GM21723 (cell line): Measurements from ENCODE around the gene TBXAS1.
A peak's percentile ranks its signal among the peaks of the same experiment; 100 is the strongest.
"Not testable (repeated sequence)": the region's sequence is repeated elsewhere in the genome, so short reads cannot be mapped to it uniquely, and the experiment has no call there.

ENCODE experiments used
- ATAC-seq: cut with Tn5 transposase; IDR thresholded peaks from one replicate; pipeline ENCODE4 v1.9.1; 2021; ENCODE audit warnings: mild to moderate bottlenecking, moderate library complexity; ENCODE audit not compliant: unreplicated experiment

The TBXAS1 gene

DNA sequence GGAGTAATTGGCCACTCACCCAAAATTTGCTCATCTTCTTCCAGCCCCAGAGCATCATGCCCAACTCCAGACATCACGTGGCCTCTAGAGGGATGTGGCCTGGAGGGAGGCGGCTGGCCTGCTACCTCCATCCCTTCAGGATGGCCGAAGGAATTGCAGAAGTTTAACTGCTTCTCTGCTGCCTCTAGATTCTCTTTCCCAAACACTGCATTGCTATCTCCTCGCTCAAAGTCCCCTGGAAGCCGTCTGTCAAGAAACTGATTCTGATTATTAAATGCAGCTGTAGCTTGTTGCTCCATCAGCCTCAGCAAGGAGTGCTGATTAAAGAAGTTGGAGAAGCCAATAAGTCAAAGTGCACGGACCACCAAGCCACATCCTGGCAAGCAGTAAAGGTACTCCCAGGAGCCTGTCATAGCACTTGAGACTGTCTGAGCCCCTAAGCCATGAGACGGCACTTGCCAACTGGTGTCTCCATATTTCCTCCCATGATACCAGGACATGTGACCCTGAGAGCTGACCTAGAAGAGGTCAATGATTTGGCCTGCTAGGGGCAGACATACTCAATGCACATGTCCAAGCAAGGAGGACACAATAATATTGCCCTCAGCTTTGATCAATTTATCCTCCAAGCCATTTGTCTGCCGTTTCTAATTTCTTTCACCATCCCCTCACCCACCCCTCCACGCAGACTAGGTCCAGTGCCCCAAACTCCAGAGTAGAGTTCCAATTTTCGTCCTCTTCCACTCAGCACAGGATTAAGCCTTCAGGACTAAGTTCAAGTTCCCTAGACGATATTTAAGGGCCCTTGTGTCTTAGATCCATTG, 84.2 kb downstream of the TBXAS1 start:
- no peak for ATAC-seq

DNA sequence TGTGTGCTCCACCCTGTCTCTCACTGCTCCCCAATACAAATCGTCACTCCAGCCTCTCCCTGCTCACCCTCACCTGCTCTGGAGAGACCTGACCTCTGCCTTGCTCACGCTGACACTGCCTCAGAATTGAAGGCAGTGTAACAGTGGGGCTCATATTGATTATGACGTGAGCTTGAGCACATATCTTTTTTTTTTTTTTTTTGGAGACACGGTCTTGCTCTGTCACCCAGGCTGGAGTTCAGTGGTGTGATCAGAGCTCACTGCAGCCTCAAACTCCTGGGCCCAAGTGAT, 84.7 kb downstream of the TBXAS1 start:
- ATAC-seq, result no peak

DNA sequence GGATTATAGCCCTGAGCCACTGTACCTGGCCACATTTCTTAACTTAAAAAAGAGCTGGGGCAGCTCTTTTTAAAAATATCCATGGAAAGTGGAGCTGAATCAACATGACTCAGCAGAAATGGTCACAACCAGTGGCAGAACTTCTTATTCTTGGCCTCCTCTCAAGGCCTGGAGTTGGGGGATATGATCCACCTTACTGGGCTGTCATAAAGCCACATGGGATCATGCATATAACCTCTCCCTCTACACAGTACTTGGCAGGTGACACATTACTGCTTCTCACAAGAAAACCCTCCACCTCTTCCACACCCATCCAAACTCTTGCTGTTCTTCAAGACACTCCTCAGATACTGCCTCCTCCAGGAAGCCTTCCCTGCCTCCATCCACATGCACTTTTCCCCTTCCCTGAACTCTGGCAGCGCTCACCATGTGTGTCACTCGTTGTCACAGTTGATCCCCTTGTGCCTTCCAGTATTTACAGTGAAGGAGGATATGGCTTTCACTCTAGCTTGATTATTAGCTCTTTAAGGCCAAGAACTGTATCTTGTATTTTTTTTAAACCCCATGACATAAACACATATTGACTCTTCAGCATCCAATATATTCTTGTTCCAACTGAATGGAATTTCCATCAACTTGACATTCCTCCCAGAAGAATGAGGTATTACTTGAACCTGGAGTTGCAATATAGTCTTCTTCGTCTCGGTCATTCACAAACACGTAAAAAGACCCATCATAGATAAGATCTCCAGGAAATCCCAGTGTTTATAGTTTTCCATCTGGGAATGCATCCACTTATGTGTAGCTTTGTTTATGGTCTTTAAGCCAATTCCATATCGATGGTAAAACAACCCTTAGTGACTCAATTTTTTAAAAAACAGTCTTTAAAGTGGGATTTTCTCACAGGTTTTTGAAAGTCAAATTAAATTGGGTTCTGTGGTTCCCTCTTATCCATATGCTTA, 85.5 kb downstream of the TBXAS1 start:
- no peak for ATAC-seq

DNA sequence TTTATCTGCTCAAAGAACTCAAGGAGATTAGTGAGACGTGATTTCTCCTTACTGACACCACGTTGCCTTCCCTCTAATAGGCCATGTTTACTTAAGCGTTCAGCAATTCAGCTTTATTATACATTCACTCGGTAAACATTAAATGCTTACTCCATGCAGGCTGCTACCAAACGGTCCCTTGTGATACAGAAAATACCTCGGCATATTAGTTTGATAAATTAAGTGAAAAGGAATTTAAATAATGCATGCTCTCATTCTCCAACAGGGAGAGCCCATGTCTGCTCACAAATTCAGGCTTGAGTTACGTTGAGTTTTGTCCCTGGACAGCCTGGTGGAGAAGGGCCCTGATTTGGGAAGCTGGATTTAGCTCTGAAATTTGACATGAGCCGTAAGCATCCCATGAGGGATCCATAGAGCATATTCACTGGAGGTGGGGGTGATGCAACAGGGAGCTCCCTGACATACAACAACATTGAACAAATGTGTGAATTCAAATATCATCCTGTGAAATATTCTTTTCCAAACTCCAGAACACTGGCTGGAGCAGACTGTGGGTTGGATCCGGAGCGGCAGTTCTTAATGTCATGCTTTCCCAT, 86.3 kb downstream of the TBXAS1 start:
- no peak for ATAC-seq

DNA sequence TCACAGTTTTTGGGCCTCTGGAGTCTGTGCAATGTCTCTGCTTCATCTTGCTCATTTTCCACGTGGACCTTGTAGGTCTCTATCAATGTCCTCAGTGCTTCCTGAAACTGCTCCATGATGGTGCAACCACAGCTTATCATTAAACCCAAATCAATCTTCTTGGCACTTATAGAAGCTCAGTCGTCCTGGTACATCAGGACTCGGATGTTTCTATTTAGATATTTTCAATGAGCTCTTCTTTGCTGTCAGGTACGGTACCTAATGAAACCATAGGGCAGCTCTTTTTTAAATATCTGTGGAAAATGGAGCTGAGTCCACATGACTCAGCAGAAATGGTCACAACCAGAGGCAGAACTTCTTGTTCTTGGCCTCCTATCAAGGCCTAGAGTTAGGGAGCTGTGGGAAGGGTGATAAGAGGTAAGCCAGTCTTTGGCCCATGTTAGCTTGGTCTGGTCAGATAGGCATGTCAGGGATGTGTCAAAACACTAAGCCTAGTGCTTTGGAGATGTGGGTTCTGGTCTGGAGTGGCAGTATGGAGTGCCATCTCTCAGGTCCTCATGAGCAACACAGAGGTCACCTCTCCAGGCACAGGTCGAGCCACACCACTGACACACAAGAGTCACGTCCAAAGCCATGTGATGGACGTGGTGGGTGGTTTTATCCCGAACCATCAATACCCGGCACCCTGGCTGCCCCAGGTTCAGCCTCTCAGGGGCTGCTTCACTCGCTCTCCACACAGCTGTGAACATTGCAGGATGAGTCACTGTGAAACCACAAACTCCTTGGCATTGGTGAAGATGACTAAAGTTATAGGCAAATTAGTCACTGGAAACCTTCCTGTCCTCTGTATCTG, 87.0 kb downstream of the TBXAS1 start:
- ATAC-seq, result peak; percentile 87

DNA sequence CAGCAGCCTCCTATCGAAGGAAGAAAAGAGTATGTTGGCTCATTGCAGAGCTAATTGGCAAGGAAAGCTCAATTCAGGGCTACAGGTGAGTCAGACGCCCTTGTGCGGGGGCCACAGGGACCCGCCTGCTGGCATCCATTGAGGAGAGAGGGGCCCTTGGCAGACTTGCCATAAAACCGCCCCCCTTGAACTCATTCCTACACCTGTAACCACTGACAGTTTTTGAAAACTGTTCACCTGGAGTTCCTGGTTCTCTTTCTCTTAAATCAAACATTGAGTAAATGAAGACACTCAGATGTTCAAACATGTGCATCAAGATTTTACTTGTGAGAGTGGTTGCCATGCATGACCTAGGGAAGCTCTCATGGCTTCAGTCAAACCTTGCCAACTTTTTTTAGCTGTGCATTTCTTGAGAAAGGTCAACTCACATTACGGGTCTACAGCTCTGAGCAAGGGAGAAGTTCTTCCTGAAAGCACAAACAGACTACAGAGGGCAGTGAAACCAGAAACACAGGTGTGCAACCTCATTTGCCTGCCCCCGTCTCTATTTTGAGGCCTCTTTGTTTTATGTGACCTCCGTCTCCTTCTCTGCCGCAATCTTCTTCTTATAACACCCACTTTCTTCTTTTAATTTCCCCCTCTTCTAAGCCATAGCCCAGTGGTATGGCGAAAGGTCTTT, 87.8 kb downstream of the TBXAS1 start:
- ATAC-seq, result peak; percentile 82

DNA sequence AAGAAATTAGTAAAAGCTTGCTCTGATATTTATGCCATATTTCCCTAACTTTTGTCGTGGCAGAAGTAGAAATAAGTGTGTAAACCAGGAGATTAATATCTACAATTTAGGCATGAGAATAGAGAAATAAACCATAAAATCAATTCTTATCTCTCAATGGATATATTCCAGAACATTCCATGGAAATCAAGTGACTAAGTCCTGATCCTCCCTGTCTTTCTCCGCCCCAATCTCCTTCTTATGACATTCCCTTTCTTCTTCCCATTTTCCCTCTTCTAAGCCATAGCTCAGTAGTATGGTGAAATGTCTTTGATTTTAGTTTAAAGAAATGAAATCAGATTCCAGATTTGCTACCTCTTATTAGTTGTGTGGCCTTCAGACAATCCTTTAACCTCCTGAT, 88.8 kb downstream of the TBXAS1 start:
- ATAC-seq, result no peak

DNA sequence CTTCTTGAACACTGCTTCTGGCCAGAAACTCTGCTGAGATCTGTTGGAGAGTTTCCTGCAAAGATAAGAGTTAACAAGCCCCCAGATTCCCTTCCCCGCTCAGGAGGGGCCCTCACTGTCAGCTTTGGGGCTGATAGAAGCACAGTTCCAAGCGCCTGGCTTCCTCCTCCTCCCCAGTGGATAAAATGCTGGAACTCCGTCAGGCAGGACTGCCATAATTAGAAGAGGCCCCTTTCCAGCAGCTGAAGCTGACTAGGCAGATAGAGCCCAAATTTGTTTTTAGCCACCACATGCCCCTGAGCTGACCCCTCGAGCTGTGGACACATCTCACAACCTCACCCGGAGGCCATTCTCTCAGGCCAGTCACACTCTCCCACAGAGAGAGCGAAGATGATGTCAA, 89.4 kb downstream of the TBXAS1 start:
- no peak for ATAC-seq

DNA sequence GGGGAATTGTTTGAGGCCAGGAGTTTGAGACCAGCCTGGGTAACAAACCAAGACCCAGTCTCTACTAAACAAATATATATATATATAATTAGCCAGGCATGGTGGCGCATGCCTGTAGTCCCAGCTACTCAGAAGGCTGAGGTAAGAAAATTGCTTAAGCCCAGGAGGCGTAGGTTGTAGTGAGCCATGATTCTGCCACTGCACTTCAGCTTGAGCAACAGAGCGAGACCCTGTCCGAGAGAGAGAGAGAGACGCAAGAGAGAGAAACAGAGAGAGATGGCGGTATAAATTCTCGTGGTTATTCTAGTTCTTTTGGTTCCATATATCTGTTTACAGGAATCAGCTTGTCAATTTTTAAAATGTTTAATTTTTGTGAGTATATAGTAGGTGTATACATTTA, 94.0 kb downstream of the TBXAS1 start:
- no peak for ATAC-seq

DNA sequence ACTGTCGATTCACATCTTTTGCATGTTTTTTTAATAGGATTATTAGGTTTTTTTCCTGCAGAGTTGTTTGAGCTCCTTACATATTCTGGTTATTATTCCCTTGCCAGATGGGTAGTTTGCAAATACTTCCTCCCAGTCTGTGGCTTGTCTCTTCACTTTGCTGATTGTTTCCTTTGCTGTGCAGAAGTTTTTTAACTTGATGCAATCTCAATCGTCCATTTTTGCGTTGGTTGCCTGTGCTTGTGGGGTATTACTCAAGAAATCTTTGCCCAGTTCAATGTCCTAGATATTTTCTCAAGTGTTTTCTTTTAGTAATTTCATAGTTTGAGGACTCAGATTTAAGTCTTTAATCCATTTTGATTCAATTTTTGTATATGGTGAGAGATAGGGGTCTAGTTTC, 95.4 kb downstream of the TBXAS1 start:
- ATAC-seq, result no peak

DNA sequence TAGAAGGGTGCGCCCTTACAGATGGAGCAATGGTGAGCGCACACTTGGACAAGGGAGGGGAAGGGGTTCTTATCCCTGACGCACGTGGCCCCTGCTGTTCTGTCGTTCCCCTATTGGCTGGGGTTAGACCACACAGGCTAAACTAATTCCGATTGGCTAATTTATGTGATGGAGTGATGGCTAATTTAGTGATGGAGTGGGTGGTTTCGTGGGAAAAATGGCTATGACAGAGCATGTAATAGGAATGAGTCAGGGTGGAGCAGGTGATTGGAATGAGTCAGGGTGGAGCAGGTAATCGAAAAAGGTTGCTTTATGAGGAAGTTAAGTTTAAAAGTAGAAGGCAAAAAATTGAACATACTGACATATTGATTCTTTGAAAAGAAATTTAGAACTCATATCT, 100.2 kb downstream of the TBXAS1 start:
- not testable (repeated sequence) for ATAC-seq

DNA sequence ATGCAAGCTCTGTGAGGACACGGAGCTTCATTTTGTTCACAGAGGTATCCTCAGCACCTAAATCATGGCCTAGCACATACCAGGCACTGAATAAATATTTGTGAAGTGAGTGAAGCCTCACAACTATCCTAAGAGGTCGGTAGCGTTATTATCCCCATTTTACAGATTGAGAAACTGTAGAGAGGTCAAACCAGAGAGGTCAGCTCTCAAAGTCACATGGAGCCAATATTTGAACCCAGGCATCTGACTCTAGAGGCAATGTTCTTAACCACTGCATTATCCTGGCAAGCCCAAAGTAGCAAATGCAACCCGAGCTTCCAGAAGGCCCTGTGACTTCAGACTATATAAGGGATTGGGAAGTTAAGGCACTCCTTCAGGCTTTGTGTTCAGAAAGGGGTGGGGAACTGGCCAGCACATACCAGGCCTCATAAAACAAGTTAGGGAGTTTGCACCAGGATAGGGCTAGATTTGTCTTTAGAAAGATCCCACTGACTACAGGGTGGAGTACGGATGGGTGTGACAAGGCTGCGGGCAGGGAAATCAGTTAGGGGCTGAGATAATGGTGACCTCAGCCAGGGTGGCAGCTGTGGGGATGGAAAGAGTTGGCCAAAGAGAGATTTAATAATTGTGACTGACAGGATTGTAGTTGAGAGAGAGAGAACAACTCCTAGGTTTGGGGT, 101.4 kb downstream of the TBXAS1 start:
- no peak for ATAC-seq

DNA sequence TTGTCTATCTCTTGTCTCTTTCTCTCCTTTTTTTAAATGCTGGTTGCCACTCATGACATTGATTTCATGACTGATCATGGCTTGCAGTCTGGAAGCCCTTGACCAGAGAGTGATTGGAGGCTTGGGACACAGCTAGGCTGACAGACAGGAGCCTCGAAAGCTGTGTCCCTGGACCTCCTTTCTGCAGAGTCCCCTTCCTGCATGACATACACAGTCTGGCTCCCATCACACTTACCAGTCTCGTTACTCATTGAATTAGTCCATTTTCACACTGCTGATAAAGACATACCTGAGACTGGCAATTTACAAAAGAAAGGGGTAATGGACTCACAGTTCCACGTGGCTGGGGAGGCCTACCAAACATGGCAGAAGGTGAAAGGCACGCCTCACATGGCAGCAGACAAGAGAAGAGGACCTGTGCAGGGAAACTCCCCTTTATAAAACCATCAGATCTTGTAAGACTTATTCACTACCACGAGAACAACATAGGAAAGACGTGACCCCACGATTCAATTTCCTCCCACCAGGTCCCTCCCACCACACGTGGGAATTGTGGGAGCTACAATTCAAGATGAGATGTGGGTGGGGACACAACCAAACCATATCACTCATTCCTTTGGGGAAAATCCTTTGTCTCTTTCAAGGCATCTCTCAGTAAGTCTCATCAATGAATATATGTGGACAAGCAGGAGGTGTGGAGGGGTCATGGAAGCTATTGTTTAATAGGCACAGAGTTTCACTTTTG, 102.3 kb downstream of the TBXAS1 start:
- no peak for ATAC-seq

DNA sequence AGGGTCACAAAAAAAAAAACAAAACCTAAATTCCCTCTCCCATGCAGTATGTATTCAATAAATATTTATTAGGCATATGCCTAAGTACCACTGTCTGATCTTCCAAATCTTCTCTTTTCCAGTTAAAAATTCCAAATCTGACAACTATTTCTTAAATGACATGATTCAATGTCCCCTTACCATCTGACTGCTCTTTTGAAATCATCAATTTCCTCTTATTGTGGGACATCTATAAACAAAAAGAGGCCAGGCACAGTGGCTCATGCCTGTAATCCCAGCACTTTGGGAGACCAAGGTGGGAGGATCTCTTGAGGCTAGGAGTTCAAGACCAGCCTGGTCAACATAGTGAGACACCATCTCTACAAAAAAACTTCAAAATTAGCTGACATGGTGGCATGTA, 103.5 kb downstream of the TBXAS1 start:
- ATAC-seq, result no peak

DNA sequence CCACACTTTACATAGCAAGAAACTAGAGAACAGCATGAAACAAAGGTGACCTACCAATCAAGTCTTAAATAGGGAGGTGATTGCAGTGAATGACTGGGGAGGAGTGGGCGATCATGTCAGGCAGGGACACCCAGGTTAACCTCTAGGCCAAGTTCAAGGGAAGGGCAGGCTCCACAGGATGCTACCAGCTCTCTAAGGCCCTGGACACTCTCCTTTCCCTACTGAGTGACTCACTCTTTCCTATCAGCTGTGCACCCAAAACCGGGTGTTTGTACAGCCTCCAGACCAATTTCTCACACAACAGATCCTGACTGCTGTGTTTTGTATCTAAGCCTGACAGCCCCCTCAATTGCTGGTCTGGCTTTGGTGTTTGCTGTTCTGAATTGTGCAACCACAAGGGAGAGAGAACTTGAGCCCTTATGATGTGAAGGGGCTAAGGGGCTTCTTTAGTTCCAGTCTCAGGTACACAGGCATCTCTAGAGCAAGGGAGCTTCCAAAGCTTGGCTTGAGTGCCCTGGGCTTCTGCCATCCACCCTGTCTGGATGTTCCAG, 107.8 kb downstream of the TBXAS1 start:
- ATAC-seq, result no peak

DNA sequence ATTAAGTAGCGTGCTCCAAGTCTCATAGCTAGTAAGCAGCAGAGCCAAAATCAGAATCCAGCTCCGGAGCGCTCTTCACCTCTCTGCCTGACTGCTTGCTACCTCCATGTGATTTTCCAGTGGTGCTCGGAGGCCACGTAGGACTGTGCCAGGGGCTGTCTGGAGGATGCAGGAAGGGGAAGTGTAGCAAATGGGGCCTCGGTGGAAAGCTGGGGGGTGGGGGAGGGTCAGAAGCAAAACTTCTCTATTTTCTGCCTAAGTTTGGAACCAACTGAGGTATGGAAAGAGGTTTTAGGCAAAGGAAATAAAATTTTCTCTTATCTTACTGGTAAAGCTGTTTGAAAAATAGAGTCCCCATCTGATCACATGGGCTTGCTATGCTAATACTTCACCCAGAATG, 108.7 kb downstream of the TBXAS1 start:
- ATAC-seq, result no peak

DNA sequence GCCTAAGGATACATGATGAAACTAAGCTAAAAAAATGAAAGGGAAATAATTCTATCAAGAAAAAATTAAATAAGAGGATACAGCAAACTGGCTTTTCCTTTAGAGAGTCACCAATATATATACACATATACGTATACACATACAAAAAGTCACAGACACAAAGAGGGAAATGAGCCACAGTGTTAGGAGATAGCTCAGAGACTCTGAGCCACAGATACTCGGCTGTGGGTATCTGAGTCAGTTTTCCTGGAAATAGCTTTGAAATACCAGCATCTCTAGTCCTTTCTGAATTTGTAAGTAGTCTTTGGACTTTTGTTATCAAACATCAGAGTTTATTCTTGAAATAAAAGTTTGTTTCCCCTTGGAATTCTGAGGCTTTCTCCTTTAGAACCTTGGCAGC, 111.8 kb downstream of the TBXAS1 start:
- ATAC-seq, result no peak

DNA sequence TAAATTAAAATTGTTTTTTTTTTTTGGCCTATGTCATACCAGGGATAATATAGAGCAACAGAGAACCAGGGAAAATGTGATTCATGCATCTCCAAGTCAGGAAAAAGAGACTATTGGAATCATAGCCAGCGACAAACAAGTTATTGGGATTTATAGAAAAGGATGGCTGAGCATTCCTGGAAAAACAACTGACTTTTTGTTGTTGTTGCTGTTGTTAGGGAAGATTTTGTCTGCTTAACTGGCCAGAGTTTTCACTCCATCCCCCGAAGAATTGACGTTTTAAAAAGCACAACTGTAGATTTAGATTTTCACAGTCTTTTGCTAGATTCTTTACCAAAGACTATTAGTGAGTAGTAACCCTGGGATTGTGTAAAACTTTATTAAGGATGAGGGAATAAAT, 112.4 kb downstream of the TBXAS1 start:
- ATAC-seq, result no peak

DNA sequence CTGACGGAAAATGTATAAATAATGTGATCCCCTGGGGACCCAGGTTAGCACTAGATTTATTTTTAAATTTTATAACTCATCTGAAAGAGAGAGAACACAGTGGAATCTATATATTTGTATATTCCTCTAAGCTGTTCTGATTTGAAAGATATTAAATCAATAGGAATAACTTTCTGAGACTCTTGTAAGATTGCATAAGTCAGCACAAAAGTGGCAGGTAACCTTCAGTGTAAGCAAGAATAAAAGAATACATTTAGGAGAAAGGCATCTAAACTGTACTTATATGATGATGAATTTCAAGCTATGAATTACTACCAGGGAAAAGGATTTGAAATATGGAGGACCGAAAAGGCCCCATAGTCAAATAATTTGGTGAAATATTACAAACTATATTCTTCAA, 112.8 kb downstream of the TBXAS1 start:
- no peak for ATAC-seq
